HEK293 (cell line): ENCODE results near the gene TMEM183A.

Experiments used
- CTCF ChIA-PET: fragments of 350-600 bp; formaldehyde crosslinking; extraction: SDS; loops from one replicate; lab custom pipeline; 2021; ENCODE audit warnings: antibody characterized with exemption; lab: Yijun Ruan, JAX
- POLR2A ChIA-PET: fragments of 300-600 bp; formaldehyde crosslinking; extraction: SDS; loops from one replicate; lab custom pipeline; 2020; ENCODE audit warnings: antibody characterized with exemption, inconsistent platforms; lab: Yijun Ruan, JAX
- H3K27ac ChIP-seq: fragments of 200-500 bp; sonication (Bioruptor generic); 2 replicates; pipeline ENCODE4 v1.5.1; 2014; ENCODE audit warnings: low read depth, low read length, control low read depth, inconsistent platforms; ENCODE audit errors: extremely low read depth
- H3K36me3 ChIP-seq, 2 experiments: fragments of 200-500 bp in 1 of 2; sonication (Bioruptor generic) in 1 of 2; 1 replicate in 1 of 2; 2 replicates in 1 of 2; pipeline ENCODE4 v1.5.1; 2014 to 2017; ENCODE audit warnings: inconsistent platforms in 2 of 2, low read length in 2 of 2; ENCODE audit not compliant: control insufficient read depth in 2 of 2, insufficient read depth in 1 of 2
- H3K4me1 ChIP-seq: fragments of 200-500 bp; sonication (Bioruptor generic); 2 replicates; pipeline ENCODE4 v1.5.1; 2014; ENCODE audit warnings: mild to moderate bottlenecking, low read length, inconsistent platforms; ENCODE audit not compliant: control insufficient read depth, insufficient read depth
- H3K4me3 ChIP-seq: 2 replicates; pipeline ENCODE4 v1.5.1; 2011; ENCODE audit warnings: low read depth, mild to moderate bottlenecking, control low read depth, low read length, moderate library complexity
- H3K9me3 ChIP-seq: fragments of 200-500 bp; sonication (Bioruptor generic); 2 replicates; pipeline ENCODE4 v1.5.1; 2014; ENCODE audit warnings: low read depth, low read length, inconsistent platforms; ENCODE audit not compliant: control insufficient read depth, insufficient read depth
- BCL11A ChIP-seq: fragments of 450-650 bp; formaldehyde crosslinking; IDR thresholded peaks from 2 replicates; pipeline ENCODE4 v1.5.1; 2016; ENCODE audit warnings: low read depth, missing biosample characterization, missing genetic modification characterization
- HOXA7 ChIP-seq: sonication (generic); formaldehyde crosslinking; IDR thresholded peaks from 2 replicates; pipeline ENCODE4 v1.8.1; 2022; ENCODE audit warnings: missing genetic modification reagents, borderline replicate concordance
- MEIS1 ChIP-seq: sonication (generic); formaldehyde crosslinking; IDR thresholded peaks from 2 replicates; pipeline ENCODE4 v1.8.1; 2022; ENCODE audit warnings: missing genetic modification reagents, mild to moderate bottlenecking, borderline replicate concordance
- REPIN1 ChIP-seq: fragments of 450-650 bp; formaldehyde crosslinking; IDR thresholded peaks from 2 replicates; pipeline ENCODE4 v1.5.1; 2017; ENCODE audit warnings: missing biosample characterization, missing genetic modification characterization, low read depth
- ZNF114 ChIP-seq: fragments of 450-650 bp; formaldehyde crosslinking; IDR thresholded peaks from 2 replicates; pipeline ENCODE4 v1.5.0; 2017; ENCODE audit warnings: missing biosample characterization, missing genetic modification characterization
- ZNF133 ChIP-seq: fragments of 450-650 bp; formaldehyde crosslinking; IDR thresholded peaks from 2 replicates; pipeline ENCODE4 v1.5.1; 2016; ENCODE audit warnings: missing biosample characterization, missing genetic modification characterization
- ZNF16 ChIP-seq: fragments of 450-650 bp; formaldehyde crosslinking; IDR thresholded peaks from 2 replicates; pipeline ENCODE4 v1.5.1; 2016; ENCODE audit warnings: low read depth, missing biosample characterization, missing genetic modification characterization
- ZNF169 ChIP-seq: fragments of 450-650 bp; formaldehyde crosslinking; IDR thresholded peaks from 2 replicates; pipeline ENCODE4 v1.5.1; 2016; ENCODE audit warnings: missing biosample characterization, missing genetic modification characterization
- ZNF174 ChIP-seq: fragments of 450-650 bp; formaldehyde crosslinking; IDR thresholded peaks from 2 replicates; pipeline ENCODE4 v1.5.0; 2017; ENCODE audit warnings: missing biosample characterization, mild to moderate bottlenecking, missing genetic modification characterization
- ZNF2 ChIP-seq: fragments of 450-650 bp; formaldehyde crosslinking; IDR thresholded peaks from 2 replicates; pipeline ENCODE4 v1.5.1; 2016; ENCODE audit warnings: missing biosample characterization, missing genetic modification characterization
- ZNF24 ChIP-seq: fragments of 450-650 bp; formaldehyde crosslinking; IDR thresholded peaks from 2 replicates; pipeline ENCODE4 v1.5.1; 2016; ENCODE audit warnings: missing biosample characterization, missing genetic modification characterization
- ZNF248 ChIP-seq: fragments of 450-650 bp; formaldehyde crosslinking; IDR thresholded peaks from 2 replicates; pipeline ENCODE4 v1.5.1; 2017; ENCODE audit warnings: missing biosample characterization, missing genetic modification characterization
- ZNF292 ChIP-seq: fragments of 450-650 bp; formaldehyde crosslinking; IDR thresholded peaks from 2 replicates; pipeline ENCODE4 v1.5.1; 2016; ENCODE audit warnings: low read depth, missing biosample characterization, missing genetic modification characterization, borderline replicate concordance
- ZNF324 ChIP-seq: fragments of 450-650 bp; formaldehyde crosslinking; IDR thresholded peaks from 2 replicates; pipeline ENCODE4 v1.5.1; 2016; ENCODE audit warnings: missing biosample characterization, missing genetic modification characterization
- ZNF341 ChIP-seq: fragments of 450-650 bp; formaldehyde crosslinking; IDR thresholded peaks from 2 replicates; pipeline ENCODE4; 2016; ENCODE audit warnings: low read depth, missing biosample characterization, missing genetic modification characterization
- ZNF391 ChIP-seq: fragments of 450-650 bp; formaldehyde crosslinking; IDR thresholded peaks from 2 replicates; pipeline ENCODE4 v1.5.1; 2016; ENCODE audit warnings: low read depth, missing biosample characterization, missing genetic modification characterization, borderline replicate concordance
- ZNF473 ChIP-seq: fragments of 450-650 bp; formaldehyde crosslinking; IDR thresholded peaks from 2 replicates; pipeline ENCODE4 v1.5.1; 2017; ENCODE audit warnings: missing biosample characterization, missing genetic modification characterization
- ZNF544 ChIP-seq: fragments of 450-650 bp; formaldehyde crosslinking; IDR thresholded peaks from 2 replicates; pipeline ENCODE4 v1.5.0; 2017; ENCODE audit warnings: missing biosample characterization, missing genetic modification characterization
- ZNF548 ChIP-seq: fragments of 450-650 bp; formaldehyde crosslinking; IDR thresholded peaks from 2 replicates; pipeline ENCODE4 v1.5.1; 2016; ENCODE audit warnings: missing biosample characterization, missing genetic modification characterization
- ZNF585B ChIP-seq: fragments of 450-650 bp; formaldehyde crosslinking; IDR thresholded peaks from 2 replicates; pipeline ENCODE4 v1.5.1; 2016; ENCODE audit warnings: missing biosample characterization, missing genetic modification characterization
- ZNF623 ChIP-seq: fragments of 450-650 bp; formaldehyde crosslinking; IDR thresholded peaks from 2 replicates; pipeline ENCODE4 v1.5.1; 2016; ENCODE audit warnings: missing biosample characterization, missing genetic modification characterization
- ZNF677 ChIP-seq: fragments of 450-650 bp; IDR thresholded peaks from 2 replicates; pipeline ENCODE4 v1.5.0; 2018; ENCODE audit warnings: missing biosample characterization, mild to moderate bottlenecking, missing genetic modification characterization, moderate library complexity
- ZNF747 ChIP-seq: fragments of 450-650 bp; formaldehyde crosslinking; IDR thresholded peaks from 2 replicates; pipeline ENCODE4 v1.5.1; 2016; ENCODE audit warnings: missing biosample characterization, missing genetic modification characterization
- TF ChIP-seq, protein P1 (sequence below): fragments of 450-650 bp; formaldehyde crosslinking; IDR thresholded peaks from 2 replicates; pipeline ENCODE4 v1.5.1; 2016; ENCODE audit warnings: missing biosample characterization, missing genetic modification characterization
- TF ChIP-seq, protein P2 (sequence below): fragments of 450-650 bp; formaldehyde crosslinking; optimal IDR thresholded peaks from 2 replicates; pipeline ENCODE3; 2016; ENCODE audit warnings: missing biosample characterization, mild to moderate bottlenecking, missing genetic modification characterization
- TF ChIP-seq, protein P3 (sequence below): fragments of 450-650 bp; formaldehyde crosslinking; IDR thresholded peaks from 2 replicates; pipeline ENCODE4 v1.5.1; 2016; ENCODE audit warnings: missing biosample characterization, missing genetic modification characterization
- TF ChIP-seq, protein P4 (sequence below): fragments of 450-650 bp; formaldehyde crosslinking; IDR thresholded peaks from 2 replicates; pipeline ENCODE4 v1.5.1; 2016; ENCODE audit warnings: missing biosample characterization, missing genetic modification characterization
- TF ChIP-seq, protein P5 (sequence below): fragments of 450-650 bp; formaldehyde crosslinking; IDR thresholded peaks from 2 replicates; pipeline ENCODE4 v1.5.1; 2016; ENCODE audit warnings: missing biosample characterization, missing genetic modification characterization
- TF ChIP-seq, protein P6 (sequence below): IDR thresholded peaks from 2 replicates; pipeline ENCODE4 v1.6.1; 2011; ENCODE audit warnings: mild to moderate bottlenecking, low read depth, low read length, borderline replicate concordance

The TMEM183A gene

DNA sequence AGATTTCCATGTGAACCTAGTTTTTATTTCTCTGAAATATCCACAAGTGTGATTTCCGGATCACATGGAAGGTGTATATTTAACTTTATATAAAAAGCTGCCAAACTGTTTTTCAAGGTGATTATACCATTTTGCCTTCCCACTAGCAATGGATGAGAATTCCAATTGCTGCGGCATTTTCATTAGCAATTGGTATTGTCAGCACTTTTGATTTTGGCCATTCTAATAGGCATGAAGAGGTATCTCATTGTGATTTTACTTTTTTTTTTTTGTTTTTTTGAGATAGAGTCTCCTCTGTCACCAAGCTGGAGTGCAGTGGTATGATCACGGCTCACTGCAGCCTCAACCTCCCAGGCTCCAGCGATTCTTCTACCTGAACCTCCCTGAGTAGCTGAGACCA, 35.1 kb upstream of the TMEM183A start:
- POLR2A ChIA-PET = interaction anchor here (0.6 to 2.3 kb wide), 2 partner anchors 35 to 334 kb away, joined by 3 to 5 read pairs; partner anchors contain the start of gene TMEM183A
- no peak overlapping the region for H3K27ac ChIP-seq
- TF ChIP-seq ZNF324 (tag by site-specific recombination) = no peak
- no peak for TF ChIP-seq ZNF391 (tag by site-specific recombination)
- TF ChIP-seq ZNF24 (tag by site-specific recombination) = no peak
- TF ChIP-seq, protein P1, sequence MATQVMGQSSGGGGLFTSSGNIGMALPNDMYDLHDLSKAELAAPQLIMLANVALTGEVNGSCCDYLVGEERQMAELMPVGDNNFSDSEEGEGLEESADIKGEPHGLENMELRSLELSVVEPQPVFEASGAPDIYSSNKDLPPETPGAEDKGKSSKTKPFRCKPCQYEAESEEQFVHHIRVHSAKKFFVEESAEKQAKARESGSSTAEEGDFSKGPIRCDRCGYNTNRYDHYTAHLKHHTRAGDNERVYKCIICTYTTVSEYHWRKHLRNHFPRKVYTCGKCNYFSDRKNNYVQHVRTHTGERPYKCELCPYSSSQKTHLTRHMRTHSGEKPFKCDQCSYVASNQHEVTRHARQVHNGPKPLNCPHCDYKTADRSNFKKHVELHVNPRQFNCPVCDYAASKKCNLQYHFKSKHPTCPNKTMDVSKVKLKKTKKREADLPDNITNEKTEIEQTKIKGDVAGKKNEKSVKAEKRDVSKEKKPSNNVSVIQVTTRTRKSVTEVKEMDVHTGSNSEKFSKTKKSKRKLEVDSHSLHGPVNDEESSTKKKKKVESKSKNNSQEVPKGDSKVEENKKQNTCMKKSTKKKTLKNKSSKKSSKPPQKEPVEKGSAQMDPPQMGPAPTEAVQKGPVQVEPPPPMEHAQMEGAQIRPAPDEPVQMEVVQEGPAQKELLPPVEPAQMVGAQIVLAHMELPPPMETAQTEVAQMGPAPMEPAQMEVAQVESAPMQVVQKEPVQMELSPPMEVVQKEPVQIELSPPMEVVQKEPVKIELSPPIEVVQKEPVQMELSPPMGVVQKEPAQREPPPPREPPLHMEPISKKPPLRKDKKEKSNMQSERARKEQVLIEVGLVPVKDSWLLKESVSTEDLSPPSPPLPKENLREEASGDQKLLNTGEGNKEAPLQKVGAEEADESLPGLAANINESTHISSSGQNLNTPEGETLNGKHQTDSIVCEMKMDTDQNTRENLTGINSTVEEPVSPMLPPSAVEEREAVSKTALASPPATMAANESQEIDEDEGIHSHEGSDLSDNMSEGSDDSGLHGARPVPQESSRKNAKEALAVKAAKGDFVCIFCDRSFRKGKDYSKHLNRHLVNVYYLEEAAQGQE = no peak
- TF ChIP-seq, protein P2, sequence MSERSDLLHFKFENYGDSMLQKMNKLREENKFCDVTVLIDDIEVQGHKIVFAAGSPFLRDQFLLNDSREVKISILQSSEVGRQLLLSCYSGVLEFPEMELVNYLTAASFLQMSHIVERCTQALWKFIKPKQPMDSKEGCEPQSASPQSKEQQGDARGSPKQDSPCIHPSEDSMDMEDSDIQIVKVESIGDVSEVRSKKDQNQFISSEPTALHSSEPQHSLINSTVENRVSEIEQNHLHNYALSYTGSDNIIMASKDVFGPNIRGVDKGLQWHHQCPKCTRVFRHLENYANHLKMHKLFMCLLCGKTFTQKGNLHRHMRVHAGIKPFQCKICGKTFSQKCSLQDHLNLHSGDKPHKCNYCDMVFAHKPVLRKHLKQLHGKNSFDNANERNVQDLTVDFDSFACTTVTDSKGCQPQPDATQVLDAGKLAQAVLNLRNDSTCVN (tag by site-specific recombination) = no peak
- no peak for TF ChIP-seq ZNF114
- TF ChIP-seq ZNF2 = no peak
- TF ChIP-seq ZNF585B (tag by site-specific recombination) = no peak
- TF ChIP-seq ZNF133 = no peak
- no peak for TF ChIP-seq ZNF544
- TF ChIP-seq, protein P3, sequence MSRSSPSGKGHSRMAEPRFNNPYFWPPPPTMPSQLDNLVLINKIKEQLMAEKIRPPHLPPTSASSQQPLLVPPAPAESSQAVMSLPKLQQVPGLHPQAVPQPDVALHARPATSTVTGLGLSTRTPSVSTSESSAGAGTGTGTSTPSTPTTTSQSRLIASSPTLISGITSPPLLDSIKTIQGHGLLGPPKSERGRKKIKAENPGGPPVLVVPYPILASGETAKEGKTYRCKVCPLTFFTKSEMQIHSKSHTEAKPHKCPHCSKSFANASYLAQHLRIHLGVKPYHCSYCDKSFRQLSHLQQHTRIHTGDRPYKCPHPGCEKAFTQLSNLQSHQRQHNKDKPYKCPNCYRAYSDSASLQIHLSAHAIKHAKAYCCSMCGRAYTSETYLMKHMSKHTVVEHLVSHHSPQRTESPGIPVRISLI = no peak
- no peak for TF ChIP-seq ZNF747 (tag by site-specific recombination)
- no peak for TF ChIP-seq MEIS1 (CRISPR knock-in tag)
- TF ChIP-seq ZNF677 (tag by site-specific recombination) = no peak
- TF ChIP-seq, protein P4, sequence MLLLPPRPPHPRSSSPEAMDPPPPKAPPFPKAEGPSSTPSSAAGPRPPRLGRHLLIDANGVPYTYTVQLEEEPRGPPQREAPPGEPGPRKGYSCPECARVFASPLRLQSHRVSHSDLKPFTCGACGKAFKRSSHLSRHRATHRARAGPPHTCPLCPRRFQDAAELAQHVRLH (tag by site-specific recombination) = no peak
- no peak for TF ChIP-seq ZNF16 (tag by site-specific recombination)
- TF ChIP-seq ZNF292 (tag by site-specific recombination) = no peak
- no peak for TF ChIP-seq ZNF248 (tag by site-specific recombination)
- TF ChIP-seq ZNF169 = no peak
- TF ChIP-seq BCL11A = no peak
- TF ChIP-seq, all 188 proteins: peak for 0
- Histone ChIP-seq H3K4me1 (0 out of 2 replicates have a peak, but pooled peaks cover 2% of the 10 kb centered on the region), H3K9me3 (no peaks in the 10 kb centered on the region), H3K36me3 (no peaks in the 10 kb centered on the region), H3K4me3 (no peak overlapping the region)
- CTCF ChIA-PET = interaction anchor here (0.6 to 5.1 kb wide), 2 partner anchors 27 to 1823 kb away, joined by 5 to 30 read pairs; no protein-coding TSS in a partner anchor

DNA sequence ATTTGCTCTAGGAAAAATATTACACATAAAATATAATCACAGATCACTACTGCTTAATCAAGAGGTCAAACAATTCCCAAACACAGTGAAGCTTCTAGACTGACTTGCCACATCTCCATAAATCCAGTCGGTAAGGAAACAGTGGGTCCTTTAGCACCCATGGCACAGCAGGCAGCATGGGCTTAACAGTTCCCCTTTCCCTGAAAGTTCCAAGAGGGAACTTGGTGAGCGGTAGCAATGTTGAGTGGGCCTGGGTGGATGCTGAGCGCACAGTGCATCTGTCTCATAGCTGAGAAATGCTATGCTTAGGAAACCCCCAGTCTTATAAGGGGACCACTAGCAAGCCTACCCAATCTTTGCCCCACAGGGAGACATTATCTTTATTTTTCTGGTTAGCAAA, 32.3 kb upstream of the TMEM183A start:
- no peak overlapping the region for H3K4me3 ChIP-seq
- no peaks in the 10 kb centered on the region for H3K36me3 ChIP-seq
- POLR2A ChIA-PET = no interaction called here
- H3K9me3 ChIP-seq = no peaks in the 10 kb centered on the region
- H3K4me1 ChIP-seq = no peaks in the 10 kb centered on the region
- no peak overlapping the region for H3K27ac ChIP-seq
- CTCF ChIA-PET = interaction anchor here (2.0 to 5.1 kb wide), 2 partner anchors 17 to 24 kb away, joined by 5 to 30 read pairs; no protein-coding TSS in a partner anchor
- TF ChIP-seq, protein P5, sequence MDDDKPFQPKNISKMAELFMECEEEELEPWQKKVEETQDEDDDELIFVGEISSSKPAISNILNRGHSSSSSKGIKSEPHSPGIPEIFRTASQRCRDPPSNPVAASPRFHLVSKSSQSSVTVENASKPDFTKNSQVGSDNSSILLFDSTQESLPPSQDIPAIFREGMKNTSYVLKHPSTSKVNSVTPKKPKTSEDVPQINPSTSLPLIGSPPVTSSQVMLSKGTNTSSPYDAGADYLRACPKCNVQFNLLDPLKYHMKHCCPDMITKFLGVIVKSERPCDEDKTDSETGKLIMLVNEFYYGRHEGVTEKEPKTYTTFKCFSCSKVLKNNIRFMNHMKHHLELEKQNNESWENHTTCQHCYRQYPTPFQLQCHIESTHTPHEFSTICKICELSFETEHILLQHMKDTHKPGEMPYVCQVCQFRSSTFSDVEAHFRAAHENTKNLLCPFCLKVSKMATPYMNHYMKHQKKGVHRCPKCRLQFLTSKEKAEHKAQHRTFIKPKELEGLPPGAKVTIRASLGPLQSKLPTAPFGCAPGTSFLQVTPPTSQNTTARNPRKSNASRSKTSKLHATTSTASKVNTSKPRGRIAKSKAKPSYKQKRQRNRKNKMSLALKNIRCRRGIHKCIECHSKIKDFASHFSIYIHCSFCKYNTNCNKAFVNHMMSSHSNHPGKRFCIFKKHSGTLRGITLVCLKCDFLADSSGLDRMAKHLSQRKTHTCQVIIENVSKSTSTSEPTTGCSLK (tag by site-specific recombination) = no peak
- TF ChIP-seq ZNF341 (tag by site-specific recombination) (no peak), HOXA7 (no peak), ZNF548 (tag by site-specific recombination) (no peak), ZNF623 (tag by site-specific recombination) (no peak), ZNF473 (tag by site-specific recombination) (no peak), ZNF174 (no peak), REPIN1 (no peak)
- TF ChIP-seq, protein P6, sequence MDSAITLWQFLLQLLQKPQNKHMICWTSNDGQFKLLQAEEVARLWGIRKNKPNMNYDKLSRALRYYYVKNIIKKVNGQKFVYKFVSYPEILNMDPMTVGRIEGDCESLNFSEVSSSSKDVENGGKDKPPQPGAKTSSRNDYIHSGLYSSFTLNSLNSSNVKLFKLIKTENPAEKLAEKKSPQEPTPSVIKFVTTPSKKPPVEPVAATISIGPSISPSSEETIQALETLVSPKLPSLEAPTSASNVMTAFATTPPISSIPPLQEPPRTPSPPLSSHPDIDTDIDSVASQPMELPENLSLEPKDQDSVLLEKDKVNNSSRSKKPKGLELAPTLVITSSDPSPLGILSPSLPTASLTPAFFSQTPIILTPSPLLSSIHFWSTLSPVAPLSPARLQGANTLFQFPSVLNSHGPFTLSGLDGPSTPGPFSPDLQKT = no peak
